B cell (primary cell): ENCODE measurements around the gene GRK1. TPM values are rescaled to one million over a fixed set of nuclear protein-coding genes. Genes with fewer than 3 reads are reported as not detected.
"Not testable (repeated sequence)": the region's sequence is repeated elsewhere in the genome, so short reads cannot be mapped to it uniquely, and the experiment has no call there.

ENCODE experiments used
- ATAC-seq: fragments of 200-7000 bp; cut with Tn5 transposase; one replicate; pipeline ENCODE4 v1.10.0; 2021; ENCODE audit warnings: low read depth, mild to moderate bottlenecking, moderate number of reproducible peaks, moderate library complexity
- CTCF ChIA-PET: fragments of 350-600 bp; sonication (Branson Sonifier 250); formaldehyde crosslinking; loops from one replicate; lab custom pipeline; 2021; ENCODE audit warnings: antibody characterized with exemption, inconsistent platforms; lab: Charles Lee
- POLR2A ChIA-PET: fragments of 350-600 bp; sonication (Branson Sonifier 250); formaldehyde crosslinking; loops from one replicate; lab custom pipeline; 2021; ENCODE audit warnings: antibody characterized with exemption; lab: Charles Lee
- DNase-seq: peaks from one replicate; pipeline ENCODE4 v3.0.0; 2013
- H2AFZ ChIP-seq: 2 replicates; pipeline ENCODE4 v1.6.1; 2012; ENCODE audit warnings: mild to moderate bottlenecking, low read depth, low read length; ENCODE audit not compliant: insufficient read depth, poor library complexity, severe bottlenecking
- H3K27ac ChIP-seq, 2 donors: 1 replicate in 1 of 2; 2 replicates in 1 of 2; pipeline ENCODE4 v1.5.1; 2012 to 2013; ENCODE audit warnings: low read length in 2 of 2, mild to moderate bottlenecking in 2 of 2, moderate library complexity in 1 of 2
- H3K27me3 ChIP-seq, 4 experiments: fragments of 200-600 bp in 1 of 4; sonication (generic) in 1 of 4; replicated peaks in 1 of 4; 1 replicate in 2 of 4; 2 replicates in 2 of 4; pipeline versions ENCODE4 v1.6.1 to v1.7.0; 2013 to 2016; ENCODE audit warnings: low read length in 3 of 4, mild to moderate bottlenecking in 2 of 4, mixed read lengths in 1 of 4, moderate library complexity in 1 of 4; ENCODE audit not compliant: insufficient read depth in 4 of 4, control insufficient read depth in 3 of 4; ENCODE audit errors: control extremely low read depth in 1 of 4
- H3K36me3 ChIP-seq, 2 experiments: replicated peaks in 1 of 2; 1 replicate in 1 of 2; 2 replicates in 1 of 2; pipeline versions ENCODE4 v1.6.1 to v1.7.1; 2013; ENCODE audit warnings: low read length in 1 of 2; ENCODE audit not compliant: insufficient read depth in 2 of 2, control insufficient read depth in 1 of 2; ENCODE audit errors: control extremely low read depth in 1 of 2, extremely low read depth in 1 of 2
- H3K4me1 ChIP-seq, 2 donors: fragments of 200-600 bp in 1 of 2; sonication (generic) in 1 of 2; 1 replicate in 1 of 2; 2 replicates in 1 of 2; pipeline versions ENCODE4 v1.5.1 to v1.6.1; 2013 to 2017; ENCODE audit warnings: low read length in 2 of 2; ENCODE audit not compliant: control insufficient read depth in 2 of 2, insufficient read depth in 2 of 2
- H3K4me2 ChIP-seq: replicated peaks from 2 replicates; pipeline ENCODE3; 2012; ENCODE audit warnings: mild to moderate bottlenecking, low read depth, low read length; ENCODE audit not compliant: poor library complexity, severe bottlenecking
- H3K4me3 ChIP-seq, 5 experiments: fragments of 200-600 bp in 1 of 5; sonication (generic) in 1 of 5; 1 replicate in 3 of 5; 2 replicates in 2 of 5; pipeline versions ENCODE4 v1.5.1 to v1.7.0; 2011 to 2016; ENCODE audit warnings: low read length in 4 of 5, mild to moderate bottlenecking in 4 of 5, low read depth in 2 of 5, control low read depth in 1 of 5, moderate library complexity in 1 of 5; ENCODE audit not compliant: insufficient read depth in 1 of 5; ENCODE audit errors: control extremely low read depth in 1 of 5, extremely low read depth in 1 of 5
- H3K79me2 ChIP-seq: fragments of 200-600 bp; sonication (generic); one replicate; pipeline ENCODE4 v1.6.0; 2016; ENCODE audit warnings: low read length; ENCODE audit not compliant: control insufficient read depth, insufficient read depth
- H3K9ac ChIP-seq: fragments of 200-600 bp; sonication (generic); 2 replicates; pipeline ENCODE4 v1.6.1; 2017; ENCODE audit warnings: mild to moderate bottlenecking, low read length, moderate library complexity
- H3K9me3 ChIP-seq, 3 donors: one replicate each; pipeline versions ENCODE4 v1.6.1 to v1.7.1; 2013; ENCODE audit warnings: low read length in 2 of 3; ENCODE audit not compliant: control insufficient read depth in 2 of 3, insufficient read depth in 1 of 3; ENCODE audit errors: control extremely low read depth in 1 of 3
- H4K20me1 ChIP-seq: 2 replicates; pipeline ENCODE4 v1.6.0; 2012; ENCODE audit warnings: mild to moderate bottlenecking, low read length; ENCODE audit not compliant: insufficient read depth, control insufficient read depth, poor library complexity, severe bottlenecking
- H3K27ac Mint-ChIP-seq: one replicate; pipeline ENCODE4 v1.8.0; 2021; ENCODE audit warnings: mixed read lengths
- H3K27me3 Mint-ChIP-seq: one replicate; pipeline ENCODE4 v1.8.0; 2021; ENCODE audit warnings: mixed read lengths
- H3K4me1 Mint-ChIP-seq: one replicate; pipeline ENCODE4 v1.8.0; 2021; ENCODE audit warnings: mixed read lengths
- H3K4me3 Mint-ChIP-seq: one replicate; pipeline ENCODE4 v1.8.0; 2021; ENCODE audit warnings: mixed read lengths
- H3K9me3 Mint-ChIP-seq: one replicate; pipeline ENCODE4 v1.8.0; 2022; ENCODE audit warnings: mixed read lengths; ENCODE audit not compliant: insufficient read depth
- CTCF ChIP-seq: fragments of 200-600 bp; IDR thresholded peaks from one replicate; pipeline ENCODE4 v1.8.0; 2022; ENCODE audit warnings: antibody characterized with exemption, mild to moderate bottlenecking
- EZH2 ChIP-seq: IDR thresholded peaks from 2 replicates; pipeline ENCODE4 v1.6.1; 2012; ENCODE audit warnings: borderline replicate concordance, low read depth, mild to moderate bottlenecking, moderate library complexity, low read length; ENCODE audit not compliant: insufficient read depth, poor library complexity, severe bottlenecking
- WGBS: methylation state at CpG from one replicate; pipeline ENCODE4 v1.1.5; 2013; ENCODE audit warnings: missing lambda C conversion rate; ENCODE audit not compliant: insufficient coverage; 5-methylcytosine and 5-hydroxymethylcytosine counted together
- intact Hi-C: fragments of 100-400 bp; cut with micrococcal nuclease; formaldehyde crosslinking; loops from one replicate; pipeline ENCODE4 v1.10.0; 2022
- polyA plus RNA-seq: library from polyadenylated mRNA; depleted of rRNA; stranded (reverse); fragments of >200 nt; gene quantifications from 2 replicates; pipeline ENCODE4 v1.2.3, GENCODE V29; 2012
- total RNA-seq, 2 donors: library from RNA; stranded (reverse); fragments of 120-200 nt in 1 of 2; gene quantifications; 1 replicate in 1 of 2; 2 replicates in 1 of 2; pipeline versions ENCODE4 v1.2.3 to v1.2.4, GENCODE V29; 2013 to 2022

GRK1 gene
- total and polyA plus RNA-seq, 2 donors (not counting 1 experiment from before 2014, with no cell fraction given) = not detected

- Mint-ChIP-seq H3K4me3 (no peak overlapping the region), H3K27ac (no peak overlapping the region), H3K4me1 (no peaks in the 10 kb centered on the region), H3K9me3 (no peaks in the 10 kb centered on the region), H3K27me3 (no peaks in the 10 kb centered on the region)
- intact Hi-C loops = no loop called here
- TF ChIP-seq EZH2 = no peak
- TF ChIP-seq CTCF = no peak
- Histone ChIP-seq H3K9ac (no peak overlapping the region), H3K27ac (no peak overlapping the region), H3K4me3 (no peak overlapping the region), H3K36me3 (no peaks in the 10 kb centered on the region), H2AFZ (no peak overlapping the region), H3K79me2 (no peaks in the 10 kb centered on the region), H3K9me3 (peaks cover 0 to 11% (median 2%) of the 10 kb centered on the region in 3 donors), H3K4me2 (no peak overlapping the region), H4K20me1 (no peaks in the 10 kb centered on the region), H3K4me1 (no peaks in the 10 kb centered on the region), H3K27me3 (no peaks in the 10 kb centered on the region)
- no peak for ATAC-seq
- 96% methylated on average over 23 of the region's 23 CpGs for WGBS
- POLR2A ChIA-PET = no interaction called here
- no peak for DNase-seq
- CTCF ChIA-PET = no interaction called here
Observed at GRCh38 chr13:113750554-113751399, 83.8 kb downstream of the GRK1 start.

DNA sequence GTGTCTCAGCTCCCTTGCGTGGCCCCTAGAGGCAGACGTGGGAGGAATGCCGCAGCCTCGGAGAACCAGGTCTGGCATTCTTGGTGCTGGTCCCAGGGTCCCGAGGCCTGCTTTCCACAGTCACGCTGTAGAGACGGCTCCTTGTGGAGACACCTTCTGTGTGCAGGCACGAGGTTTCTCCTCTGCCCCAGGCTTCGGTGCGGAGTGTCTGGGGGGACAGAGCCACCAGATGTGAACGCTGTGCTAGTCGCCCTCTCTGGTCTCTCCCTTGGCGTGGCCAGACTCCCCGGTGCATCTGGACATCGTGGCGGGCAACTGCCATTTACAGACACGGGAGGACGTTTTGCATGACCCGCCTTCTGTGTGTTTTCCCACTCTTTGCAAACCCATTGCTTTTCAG is 84.5 kb downstream of the GRK1 start:
- ChIA-PET POLR2A (no interaction called here), CTCF (no interaction called here)
- no peak overlapping the region for H3K4me2 ChIP-seq
- no peaks in the 10 kb centered on the region for H3K4me1 ChIP-seq
- no peak overlapping the region for H3K4me3 Mint-ChIP-seq
- no peak overlapping the region for H3K4me3 ChIP-seq
- intact Hi-C loops = no loop called here
- H3K79me2 ChIP-seq = no peaks in the 10 kb centered on the region
- DNase-seq (no peak), ATAC-seq (no peak)
- H3K9ac ChIP-seq = no peak overlapping the region
- H2AFZ ChIP-seq = no peak overlapping the region
- no peak overlapping the region for H3K27ac ChIP-seq
- H3K27me3 ChIP-seq = no peaks in the 10 kb centered on the region
- no peaks in the 10 kb centered on the region for H4K20me1 ChIP-seq
- no peak overlapping the region for H3K27ac Mint-ChIP-seq
- peaks cover 0 to 11% (median 2%) of the 10 kb centered on the region in 3 donors for H3K9me3 ChIP-seq
- no peaks in the 10 kb centered on the region for H3K4me1 Mint-ChIP-seq
- H3K27me3 Mint-ChIP-seq = no peaks in the 10 kb centered on the region
- no peaks in the 10 kb centered on the region for H3K9me3 Mint-ChIP-seq
- no peaks in the 10 kb centered on the region for H3K36me3 ChIP-seq
- no peak for TF ChIP-seq EZH2
- WGBS = 97% methylated on average over 19 of the region's 19 CpGs

DNA sequence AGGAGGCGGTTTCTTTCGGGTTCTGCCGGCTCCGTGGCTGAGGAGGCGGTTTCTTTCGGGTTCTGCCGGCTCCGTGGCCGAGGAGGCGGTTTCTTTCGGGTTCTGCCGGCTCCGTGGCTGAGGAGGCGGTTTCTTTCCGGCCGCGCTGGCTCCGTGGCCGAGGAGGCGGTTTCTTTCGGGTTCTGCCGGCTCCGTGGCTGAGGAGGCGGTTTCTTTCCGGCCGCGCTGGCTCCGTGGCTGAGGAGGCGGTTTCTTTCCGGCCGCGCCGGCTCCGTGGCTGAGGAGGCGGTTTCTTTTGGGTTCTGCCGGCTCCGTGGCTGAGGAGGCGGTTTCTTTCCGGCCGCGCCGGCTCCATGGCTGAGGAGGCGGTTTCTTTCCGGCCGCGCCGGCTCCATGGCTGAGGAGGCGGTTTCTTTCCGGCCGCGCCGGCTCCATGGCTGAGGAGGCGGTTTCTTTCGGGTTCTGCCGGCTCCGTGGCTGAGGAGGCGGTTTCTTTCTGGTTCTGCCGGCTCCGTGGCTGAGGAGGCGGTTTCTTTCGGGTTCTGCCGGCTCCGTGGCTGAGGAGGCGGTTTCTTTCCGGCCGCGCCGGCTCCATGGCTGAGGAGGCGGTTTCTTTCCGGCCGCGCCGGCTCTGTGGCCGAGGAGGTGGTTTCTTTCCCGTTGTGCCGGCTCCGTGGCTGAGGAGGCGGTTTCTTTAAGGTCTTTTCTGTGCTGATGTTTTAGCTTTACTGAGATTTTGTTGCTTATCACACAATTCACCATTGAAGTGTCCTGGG is 85.4 kb downstream of the GRK1 start:
- H3K4me1 ChIP-seq, intact Hi-C loops, H2AFZ ChIP-seq, H3K4me3 Mint-ChIP-seq, H3K4me2 ChIP-seq, H3K79me2 ChIP-seq, H3K36me3 ChIP-seq, CTCF ChIA-PET, H3K27me3 ChIP-seq, H4K20me1 ChIP-seq, H3K4me1 Mint-ChIP-seq, H3K27me3 Mint-ChIP-seq, POLR2A ChIA-PET, DNase-seq, H3K27ac Mint-ChIP-seq, ATAC-seq, H3K4me3 ChIP-seq, H3K9ac ChIP-seq, H3K9me3 Mint-ChIP-seq, H3K27ac ChIP-seq: not testable (repeated sequence)
- peaks cover 0 to 14% (median 2%) of the 10 kb centered on the region in 3 donors for H3K9me3 ChIP-seq
- 96% methylated on average over 11 of the region's 78 CpGs for WGBS
